Erythroblast (primary cell): ENCODE measurements around the gene SGCA.

Experiments
- DNase-seq, 2 experiments: peaks; one replicate each; lab custom pipeline; 2025; lab: John Stamatoyannopoulos, UW
- GATA1 ChIP-seq: IDR thresholded peaks from 2 replicates; pipeline ENCODE4 v1.6.1; 2011; ENCODE audit warnings: low read depth, mild to moderate bottlenecking, control low read depth, low read length, moderate library complexity
- POLR2A ChIP-seq: IDR thresholded peaks from 2 replicates; pipeline ENCODE4 v1.6.1; 2011; ENCODE audit warnings: mild to moderate bottlenecking, low read length

The SGCA gene

GRCh38 chr17:50169881-50170459 lies 4.2 kb downstream of the SGCA start:
- DNase-seq: no peak
- TF ChIP-seq POLR2A (no peak), GATA1 (no peak)

- DNase-seq: no peak
Observed at GRCh38 chr17:50170662-50171370, 5.0 kb downstream of the SGCA start.

GRCh38 chr17:50171371-50172071 lies 5.7 kb downstream of the SGCA start:
- DNase-seq: no peak
- TF ChIP-seq GATA1 (no peak), POLR2A (no peak)

More at GRCh38 chr17:50170662-50171370, 5.0 kb downstream of the SGCA start:
- TF ChIP-seq GATA1: no peak
- TF ChIP-seq POLR2A: no peak

GRCh38 chr17:50172130-50172529 lies 6.3 kb downstream of the SGCA start:
- no peak for TF ChIP-seq POLR2A

GRCh38 chr17:50172936-50173334 lies 7.1 kb downstream of the SGCA start:
- no peak for DNase-seq
- TF ChIP-seq GATA1 (no peak), POLR2A (no peak)

More at GRCh38 chr17:50172130-50172529, 6.3 kb downstream of the SGCA start:
- no peak for DNase-seq

GRCh38 chr17:50173335-50173941 lies 7.6 kb downstream of the SGCA start:
- no peak for TF ChIP-seq POLR2A
- no peak for TF ChIP-seq GATA1
- no peak for DNase-seq

- DNase-seq: no peak
Observed at GRCh38 chr17:50174444-50174843, 8.6 kb downstream of the SGCA start.

GRCh38 chr17:50175035-50175807 lies 9.4 kb downstream of the SGCA start:
- DNase-seq: no peak
- TF ChIP-seq GATA1: no peak
- no peak for TF ChIP-seq POLR2A

More at GRCh38 chr17:50174444-50174843, 8.6 kb downstream of the SGCA start:
- no peak for TF ChIP-seq POLR2A
- no peak for TF ChIP-seq GATA1

- DNase-seq: no peak
Observed at GRCh38 chr17:50176559-50177357, 11.0 kb downstream of the SGCA start.

GRCh38 chr17:50177476-50177875 lies 11.7 kb downstream of the SGCA start:
- no peak for TF ChIP-seq POLR2A
- TF ChIP-seq GATA1: no peak
- no peak for DNase-seq

More at GRCh38 chr17:50176559-50177357, 11.0 kb downstream of the SGCA start:
- TF ChIP-seq GATA1: no peak
- no peak for TF ChIP-seq POLR2A

GRCh38 chr17:50177983-50178834 lies 12.4 kb downstream of the SGCA start:
- TF ChIP-seq GATA1: no peak
- no peak for TF ChIP-seq POLR2A

GRCh38 chr17:50180111-50180510 lies 14.3 kb downstream of the SGCA start:
- DNase-seq: no peak
- no peak for TF ChIP-seq POLR2A
- no peak for TF ChIP-seq GATA1

More at GRCh38 chr17:50177983-50178834, 12.4 kb downstream of the SGCA start:
- DNase-seq: peak; percentile 44 to 50
